ENCODE measurements around the gene IGSF21. TPM values are rescaled to one million over a fixed set of nuclear protein-coding genes. Genes with fewer than 3 reads are reported as not detected.

IGSF21 gene
- total RNA-seq, 1 donor from 2014 or later: 1.8 TPM

- intact Hi-C loops (cut with DNase I): no loop called here
- Histone ChIP-seq H3K9me3 (no peaks in the 10 kb centered on the region), H3K36me3 (no peaks in the 10 kb centered on the region), H3K4me1 (no peaks in the 10 kb centered on the region), H3K27ac (no peak overlapping the region), H3K4me3 (no peak overlapping the region), H3K27me3 (ENCODE audit: low read depth) (peaks cover 23% of the 10 kb centered on the region)
- ATAC-seq (no peak), DNase-seq (no peak)
- no peak for TF ChIP-seq CTCF (IDR thresholded peaks at IDR 0.05)
Observed at GRCh38 chr1:18142471-18142870, 34.9 kb downstream of the IGSF21 start.

GRCh38 chr1:18142969-18143368 lies 35.4 kb downstream of the IGSF21 start:
- no peak for DNase-seq
- no peak for TF ChIP-seq CTCF (IDR thresholded peaks at IDR 0.05)
- ATAC-seq: peak in 1 of 2 donors; percentile 10
- no peaks in the 10 kb centered on the region for H3K36me3 ChIP-seq
- H3K9me3 ChIP-seq: no peaks in the 10 kb centered on the region
- no peaks in the 10 kb centered on the region for H3K4me1 ChIP-seq
- H3K4me3 ChIP-seq: no peak overlapping the region
- intact Hi-C loops (cut with DNase I): no loop called here
- no peak overlapping the region for H3K27ac ChIP-seq
- H3K27me3 ChIP-seq (ENCODE audit: low read depth): peaks cover 23% of the 10 kb centered on the region

GRCh38 chr1:18144062-18144461 lies 36.5 kb downstream of the IGSF21 start:
- TF ChIP-seq CTCF (IDR thresholded peaks at IDR 0.05): no peak
- DNase-seq (no peak), ATAC-seq (no peak)
- Histone ChIP-seq H3K27ac (no peak overlapping the region), H3K4me1 (no peaks in the 10 kb centered on the region), H3K27me3 (ENCODE audit: low read depth) (peaks cover 13% of the 10 kb centered on the region), H3K36me3 (no peaks in the 10 kb centered on the region), H3K4me3 (no peak overlapping the region), H3K9me3 (no peaks in the 10 kb centered on the region)
- intact Hi-C loops (cut with DNase I): no loop called here

- Histone ChIP-seq H3K36me3 (no peaks in the 10 kb centered on the region), H3K4me1 (no peaks in the 10 kb centered on the region), H3K27me3 (ENCODE audit: low read depth) (peaks cover 8% of the 10 kb centered on the region), H3K27ac (no peak overlapping the region), H3K9me3 (no peaks in the 10 kb centered on the region), H3K4me3 (no peak overlapping the region)
- no peak for ATAC-seq
- intact Hi-C loops (cut with DNase I): no loop called here
- DNase-seq: no peak
- no peak for TF ChIP-seq CTCF (IDR thresholded peaks at IDR 0.05)
Observed at GRCh38 chr1:18144916-18145647, 37.5 kb downstream of the IGSF21 start.

GRCh38 chr1:18145851-18146618 lies 38.4 kb downstream of the IGSF21 start:
- no peaks in the 10 kb centered on the region for H3K9me3 ChIP-seq
- H3K27me3 ChIP-seq (ENCODE audit: low read depth): no peaks in the 10 kb centered on the region
- intact Hi-C loops (cut with DNase I): no loop called here
- H3K4me3 ChIP-seq: no peak overlapping the region
- H3K4me1 ChIP-seq: no peaks in the 10 kb centered on the region
- TF ChIP-seq CTCF (IDR thresholded peaks at IDR 0.05): no peak
- H3K27ac ChIP-seq: no peak overlapping the region
- ATAC-seq: no peak
- no peaks in the 10 kb centered on the region for H3K36me3 ChIP-seq
- DNase-seq: no peak
